HG03108 (cell line): ENCODE measurements around the gene BRMS1.
"Not testable (repeated sequence)": the region's sequence is repeated elsewhere in the genome, so short reads cannot be mapped to it uniquely, and the experiment has no call there.

Experiments
- ATAC-seq: cut with Tn5 transposase; IDR thresholded peaks from one replicate; pipeline ENCODE4 v1.9.1; 2021; ENCODE audit warnings: moderate library complexity; ENCODE audit not compliant: unreplicated experiment

BRMS1 gene

DNA sequence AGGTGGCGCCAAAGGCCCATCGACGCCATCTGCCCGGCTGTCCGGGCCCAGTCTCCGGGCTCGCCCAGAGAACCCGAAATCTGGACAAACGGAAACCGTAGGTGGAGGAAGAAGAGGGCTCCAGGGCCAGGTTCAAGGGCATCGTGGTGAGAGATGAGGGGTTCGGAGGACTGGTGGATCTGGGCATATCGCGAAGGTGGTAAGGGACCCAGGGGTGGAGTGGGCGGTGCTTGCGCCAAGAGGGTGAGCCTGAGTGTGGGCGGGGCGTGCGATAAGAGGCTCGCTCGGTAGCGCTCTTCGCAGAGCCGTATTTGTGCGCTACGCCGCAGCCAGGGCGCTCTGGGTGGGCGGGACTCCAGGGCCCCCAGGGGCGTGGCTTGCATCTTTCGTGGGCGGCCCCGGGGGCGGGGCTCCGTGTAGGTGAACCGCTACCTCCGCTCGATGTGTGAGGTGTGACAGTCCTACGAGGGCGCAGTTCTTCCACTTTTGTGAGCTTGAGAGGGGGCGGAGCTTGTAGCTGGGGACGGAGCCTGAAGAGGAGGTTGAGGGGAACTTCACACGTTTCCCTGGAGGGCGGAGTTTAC lies 32.8 kb downstream of the BRMS1 start:
- peak; percentile 57 for ATAC-seq

DNA sequence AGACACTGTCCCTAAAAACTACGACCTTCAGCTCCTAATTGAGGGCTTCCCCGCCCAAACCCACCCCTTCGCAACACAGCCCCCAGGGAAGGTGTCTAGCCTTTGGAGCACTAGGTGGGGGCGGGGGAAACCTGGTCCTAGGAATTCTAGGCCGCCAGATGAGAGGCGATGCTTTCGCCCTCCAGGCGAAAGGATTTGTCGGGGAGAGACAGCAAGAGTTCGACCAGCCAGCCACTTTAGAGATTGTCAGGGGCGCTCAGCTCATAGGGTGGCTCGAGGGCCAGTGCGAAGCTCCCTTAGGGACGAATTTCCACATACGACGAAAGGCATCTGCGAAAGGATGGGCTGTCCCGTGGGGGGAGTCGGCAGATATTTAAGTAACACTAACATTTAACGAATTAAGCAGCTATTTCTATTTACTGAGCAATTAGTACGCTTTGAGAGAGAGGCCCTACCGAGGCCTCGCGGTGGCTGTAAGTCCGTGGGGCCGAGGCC lies 33.4 kb downstream of the BRMS1 start:
- ATAC-seq = no peak

DNA sequence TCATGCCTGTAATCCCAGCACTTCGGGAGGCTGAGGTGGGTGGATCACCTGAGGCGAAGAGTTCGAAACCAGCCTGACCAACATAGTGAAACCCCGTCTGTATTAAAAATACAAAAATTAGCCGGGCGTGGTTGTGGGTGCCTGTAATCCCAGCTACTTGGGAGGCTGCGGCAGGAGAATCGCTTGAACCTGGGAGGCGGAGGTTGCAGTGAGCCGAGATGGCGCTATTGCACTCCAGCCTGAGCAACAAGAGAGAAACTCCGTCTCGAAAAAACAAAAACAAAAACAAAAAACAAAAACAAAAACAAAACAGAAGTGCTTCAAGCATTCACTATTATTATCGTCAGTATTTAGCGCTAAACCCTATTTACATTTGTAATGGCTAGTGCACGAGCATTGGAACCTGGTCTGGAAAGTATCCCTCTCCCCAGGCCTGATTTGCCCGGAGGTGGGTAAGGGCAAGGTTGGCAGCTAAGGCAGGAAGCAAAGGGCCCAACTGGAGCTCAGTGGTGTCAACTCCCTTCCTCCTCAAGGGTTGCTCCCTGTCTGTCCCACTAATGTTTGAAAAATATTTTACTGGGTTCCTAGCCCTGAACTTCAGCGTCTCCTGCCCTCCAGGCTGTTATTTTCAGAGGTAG lies 34.0 kb downstream of the BRMS1 start:
- not testable (repeated sequence) for ATAC-seq

DNA sequence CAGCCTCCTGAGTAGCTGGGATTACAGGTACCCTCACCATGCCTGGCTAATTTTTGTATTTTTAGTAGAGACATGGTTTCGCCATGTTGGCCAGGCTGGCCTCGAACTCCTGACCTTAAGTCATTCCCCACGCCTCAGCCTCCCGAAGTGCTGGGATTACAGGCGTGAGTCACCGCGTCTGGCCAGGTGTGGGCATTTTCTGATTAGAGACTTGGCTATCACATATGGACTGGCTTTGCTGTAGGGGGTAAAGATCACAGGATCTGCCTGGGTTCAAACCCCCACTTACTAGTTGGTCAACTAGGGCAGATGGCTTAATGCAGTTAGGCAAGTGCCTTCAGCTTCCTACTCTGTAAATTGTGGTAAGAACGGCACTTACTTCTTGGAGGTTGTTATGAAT lies 34.6 kb downstream of the BRMS1 start:
- ATAC-seq = no peak

DNA sequence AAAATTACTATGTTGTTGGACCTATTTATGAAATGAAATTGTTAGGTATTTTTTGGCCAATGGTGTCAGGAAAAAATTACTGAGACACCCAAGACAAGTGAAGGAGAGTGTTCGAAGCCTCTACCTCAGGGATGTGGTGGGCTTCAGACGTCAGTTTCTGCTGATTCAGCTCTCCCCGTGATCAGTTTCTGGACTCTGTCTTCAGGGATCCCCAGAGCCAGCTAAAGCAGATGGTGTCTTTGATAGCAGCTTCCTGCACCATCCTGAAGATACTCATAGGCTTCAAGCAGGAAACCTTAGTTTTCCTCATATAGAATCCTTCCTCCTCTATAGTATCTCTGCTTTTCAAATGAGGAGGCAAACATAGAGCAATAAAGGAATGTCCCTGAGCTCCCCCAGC lies 35.4 kb downstream of the BRMS1 start:
- ATAC-seq = no peak

DNA sequence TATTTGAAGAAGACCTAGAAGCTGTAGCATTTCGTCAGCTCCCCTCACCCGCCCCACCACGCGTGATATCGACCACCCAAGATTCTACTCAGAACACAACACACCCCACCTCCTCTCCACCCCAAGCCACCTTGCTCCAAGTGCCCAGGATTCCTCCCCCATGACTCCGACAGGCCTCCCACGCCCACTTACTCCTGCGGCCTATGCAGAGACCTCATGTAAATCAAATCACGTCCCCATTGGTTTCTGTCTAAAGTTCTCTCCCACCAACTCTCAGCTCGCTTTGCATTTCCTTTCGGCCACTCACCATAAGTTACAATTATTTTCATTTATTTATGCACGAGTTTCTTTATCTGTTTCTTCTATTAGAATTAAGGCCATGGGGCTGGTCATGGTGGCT lies 42.2 kb downstream of the BRMS1 start:
- ATAC-seq = no peak

DNA sequence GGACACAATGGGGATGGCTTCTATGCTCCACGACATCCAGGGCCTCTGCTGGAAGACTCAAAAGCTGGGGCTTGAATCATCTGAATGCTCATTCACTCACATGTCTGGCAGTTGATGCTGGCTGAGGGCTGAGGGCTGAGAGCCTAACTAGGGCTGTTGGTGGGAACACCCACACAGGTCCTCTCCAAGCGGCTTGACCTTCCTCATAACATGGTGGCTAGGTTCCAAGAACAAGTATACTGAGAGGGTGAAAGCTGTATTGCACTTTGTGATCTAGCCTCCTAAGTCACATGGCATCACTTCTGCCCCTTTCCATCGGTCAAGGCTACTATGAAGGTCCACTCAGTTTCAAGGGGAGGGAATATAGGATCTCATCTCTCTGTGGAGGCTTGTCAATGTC lies 45.7 kb downstream of the BRMS1 start:
- no peak for ATAC-seq

DNA sequence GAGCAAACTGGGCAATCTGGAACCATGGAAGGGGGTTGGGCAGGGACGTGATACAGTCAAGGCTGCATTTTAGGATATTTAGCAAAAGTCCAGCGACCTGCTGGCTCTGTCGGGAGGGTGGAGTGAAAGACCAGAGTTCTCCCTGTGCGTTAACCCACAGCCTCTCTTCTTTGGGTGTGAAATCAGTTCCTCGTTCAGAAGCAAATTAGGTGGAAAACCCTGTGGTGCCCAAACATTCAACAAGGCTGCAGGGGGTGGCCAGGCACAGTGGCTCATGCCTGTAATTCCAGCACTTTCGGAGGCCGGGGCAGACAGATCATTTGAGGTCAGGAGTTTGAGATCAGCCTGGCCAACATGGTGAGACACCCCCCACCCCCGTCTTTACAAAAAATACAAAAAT lies 47.3 kb downstream of the BRMS1 start:
- no peak for ATAC-seq

DNA sequence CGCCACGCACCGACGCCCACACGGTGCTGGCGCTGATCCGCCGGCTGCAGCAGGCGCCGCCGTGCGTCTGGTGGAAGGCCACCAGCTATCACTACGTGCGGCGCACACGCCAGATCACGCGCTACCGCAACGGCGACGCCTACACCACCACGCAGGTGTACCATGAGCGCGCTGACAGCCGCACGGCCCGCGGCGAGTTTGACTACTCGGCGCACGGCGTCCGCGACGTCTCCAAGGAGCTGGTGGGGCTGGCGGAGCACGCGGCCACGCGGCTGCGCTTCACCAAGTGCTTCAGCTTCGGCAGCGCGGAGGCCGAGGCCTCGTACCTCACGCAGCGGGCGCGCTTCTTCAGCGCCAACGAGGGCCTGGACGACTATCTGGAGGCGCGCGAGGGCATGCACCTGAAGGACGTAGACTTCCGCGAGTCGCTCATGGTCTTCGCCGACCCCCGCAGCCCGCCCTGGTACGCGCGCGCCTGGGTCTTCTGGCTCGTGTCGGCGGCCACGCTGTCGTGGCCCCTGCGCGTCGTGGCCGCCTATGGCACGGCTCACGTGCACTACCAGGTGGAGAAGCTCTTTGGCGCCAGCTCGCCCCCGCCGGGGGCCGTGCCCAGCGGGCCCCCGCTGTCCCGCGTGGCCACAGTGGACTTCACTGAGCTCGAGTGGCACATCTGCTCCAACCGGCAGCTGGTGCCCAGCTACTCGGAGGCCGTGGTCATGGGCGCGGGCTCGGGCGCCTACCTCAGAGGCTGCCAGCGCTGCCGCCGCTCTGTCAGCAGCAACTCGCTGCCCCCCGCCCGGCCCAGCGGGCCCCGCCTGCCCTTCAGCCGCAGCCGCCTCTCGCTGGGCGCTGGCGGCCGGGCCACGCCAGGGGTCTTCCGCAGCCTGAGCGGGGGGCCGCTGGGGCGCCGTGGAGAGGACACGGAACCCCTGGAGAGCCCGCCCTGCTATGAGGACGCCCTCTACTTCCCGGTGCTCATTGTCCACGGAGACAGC lies 50.0 kb downstream of the BRMS1 start:
- ATAC-seq = no peak

DNA sequence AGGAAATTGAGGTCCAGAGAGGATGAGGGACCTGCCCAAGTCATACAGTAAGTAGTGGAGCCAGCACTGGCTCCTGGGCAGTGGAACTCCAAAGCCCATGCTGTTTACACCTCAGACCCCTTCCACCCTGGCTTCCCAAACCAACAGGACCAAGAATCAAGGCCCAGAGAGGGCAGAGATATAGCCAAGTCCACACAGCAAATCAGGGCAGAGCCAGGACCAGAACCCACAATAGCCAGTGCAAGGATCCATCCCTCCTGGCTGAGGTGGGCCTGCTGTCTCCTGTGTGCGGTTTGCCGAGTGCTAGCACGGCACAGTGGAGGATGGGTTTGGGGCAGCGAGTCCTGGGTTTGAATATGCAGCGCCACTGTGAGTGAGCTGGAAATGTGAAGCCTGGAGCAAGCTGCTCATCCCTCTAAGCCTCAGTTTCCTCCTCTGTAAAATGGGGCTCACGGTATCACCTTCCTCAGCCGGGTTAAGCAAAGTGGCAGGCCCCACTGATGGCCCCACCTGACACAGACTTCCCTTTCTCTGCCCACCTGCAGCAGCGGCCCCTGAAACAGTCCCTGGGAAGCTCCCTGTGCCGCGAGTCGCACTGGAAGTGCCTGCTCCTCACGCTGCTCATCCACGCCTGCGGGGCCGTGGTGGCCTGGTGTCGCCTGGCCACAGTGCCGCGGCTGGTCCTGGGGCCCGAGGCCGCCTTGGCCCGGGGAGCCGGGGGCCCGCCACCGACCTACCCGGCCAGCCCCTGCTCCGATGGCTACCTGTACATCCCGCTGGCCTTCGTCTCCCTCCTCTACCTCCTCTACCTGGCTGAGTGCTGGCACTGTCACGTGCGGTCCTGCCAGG lies 50.9 kb downstream of the BRMS1 start:
- ATAC-seq = no peak

DNA sequence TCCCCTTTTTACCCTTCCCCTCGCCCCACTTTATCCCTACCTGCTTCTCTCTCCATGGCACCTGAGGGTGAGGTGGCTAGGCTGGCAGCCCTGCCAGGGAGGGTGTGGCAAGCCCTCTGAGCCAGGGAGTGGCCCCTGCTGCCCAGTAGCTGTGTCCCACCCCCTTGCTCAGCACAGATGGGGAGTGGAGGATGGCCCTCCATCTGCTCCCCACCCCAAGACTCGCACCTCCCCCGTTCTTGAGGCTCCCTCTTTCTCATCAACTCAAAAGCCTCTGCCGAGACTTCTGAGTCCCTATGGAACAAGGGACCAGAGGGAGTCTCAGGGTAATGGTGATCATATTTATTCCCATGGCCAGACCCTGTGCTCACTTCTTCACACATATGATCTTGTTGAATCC lies 51.6 kb downstream of the BRMS1 start:
- no peak for ATAC-seq

DNA sequence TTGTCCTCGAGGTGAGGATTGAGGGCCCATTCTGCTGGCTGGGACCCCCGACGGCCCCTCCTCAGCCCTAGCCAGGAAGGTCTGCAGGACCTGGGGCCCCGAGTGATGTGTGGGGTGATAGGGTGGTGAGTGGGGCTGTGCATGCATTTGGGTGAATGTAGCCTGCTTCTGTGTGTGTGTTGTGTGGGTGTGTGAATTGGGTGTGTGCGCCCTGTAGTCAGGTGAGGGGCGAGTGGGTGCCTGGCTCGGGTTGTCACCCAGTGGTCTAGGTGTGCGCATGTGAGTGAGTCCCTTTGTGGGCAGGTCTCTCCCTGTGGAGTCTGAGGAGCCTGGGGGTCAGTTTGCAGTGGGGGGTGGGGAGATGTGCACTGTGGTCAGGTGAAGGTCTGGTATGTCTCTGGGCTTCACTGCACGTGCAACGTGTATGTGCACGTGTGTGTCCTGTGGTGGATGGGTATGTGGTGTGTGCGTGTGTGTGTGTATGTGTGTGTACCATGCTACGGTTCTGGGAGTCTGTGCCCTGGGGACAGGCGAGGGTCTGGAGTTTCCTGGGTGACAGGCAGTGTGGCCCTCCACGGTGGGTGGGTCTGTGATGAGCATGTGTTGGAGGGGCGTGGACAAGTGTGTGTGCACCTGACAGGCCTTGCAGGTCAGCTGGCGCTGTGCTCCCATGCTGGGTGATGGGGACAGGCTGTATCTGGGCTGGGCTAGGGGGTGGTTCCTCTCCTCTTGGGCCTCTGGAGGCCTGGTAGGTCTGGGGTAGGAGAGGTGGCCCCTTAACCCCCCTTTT lies 52.2 kb downstream of the BRMS1 start:
- ATAC-seq = no peak

DNA sequence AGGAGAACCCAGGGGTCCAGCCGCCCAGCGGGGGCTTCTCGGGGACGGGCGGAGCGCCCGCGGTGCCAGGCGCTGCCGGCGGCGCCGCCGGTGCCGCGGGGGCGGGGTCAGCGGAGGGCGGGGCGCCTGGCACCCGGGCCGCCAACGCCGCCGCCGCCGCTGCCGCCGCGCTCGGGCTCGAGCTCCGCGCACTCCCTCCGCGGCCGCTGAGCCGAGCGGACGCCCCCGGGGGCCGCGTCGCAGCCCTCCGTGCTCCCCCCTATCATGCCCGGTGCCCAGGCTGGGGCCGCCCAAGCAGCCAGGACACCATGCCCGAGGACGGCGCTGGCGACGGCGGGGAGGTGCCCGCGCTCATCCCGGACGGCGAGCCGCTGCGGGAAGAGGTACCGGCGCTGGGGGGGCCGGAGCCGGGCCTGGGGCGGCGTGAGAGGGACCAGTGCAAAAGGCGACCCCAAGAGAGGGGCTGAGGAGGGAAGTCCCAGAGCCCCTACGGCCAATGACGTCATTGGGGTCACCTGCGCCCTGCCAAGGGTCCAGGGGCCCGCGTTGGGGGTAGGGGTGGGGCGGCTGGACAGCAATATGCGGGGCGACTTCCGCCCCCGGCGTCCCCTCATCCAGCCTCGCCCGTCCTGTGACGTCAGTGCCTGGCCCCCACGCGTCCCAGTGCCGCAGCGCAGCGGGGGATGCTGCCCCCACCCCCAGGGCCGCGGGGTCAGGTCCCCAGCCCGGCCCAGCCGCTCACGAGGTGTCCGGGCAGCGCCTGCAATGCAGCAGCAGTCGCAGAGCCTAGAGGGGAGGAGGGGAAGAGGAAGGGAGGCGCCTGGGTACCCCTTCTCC lies 53.0 kb downstream of the BRMS1 start, which contains the start of gene TMEM151A:
Gene TMEM151A (plus strand): TSS at position 189 of the 837 bp plus-strand sequence. CDS start 120 bp downstream, at position 309.
- ATAC-seq = no peak

DNA sequence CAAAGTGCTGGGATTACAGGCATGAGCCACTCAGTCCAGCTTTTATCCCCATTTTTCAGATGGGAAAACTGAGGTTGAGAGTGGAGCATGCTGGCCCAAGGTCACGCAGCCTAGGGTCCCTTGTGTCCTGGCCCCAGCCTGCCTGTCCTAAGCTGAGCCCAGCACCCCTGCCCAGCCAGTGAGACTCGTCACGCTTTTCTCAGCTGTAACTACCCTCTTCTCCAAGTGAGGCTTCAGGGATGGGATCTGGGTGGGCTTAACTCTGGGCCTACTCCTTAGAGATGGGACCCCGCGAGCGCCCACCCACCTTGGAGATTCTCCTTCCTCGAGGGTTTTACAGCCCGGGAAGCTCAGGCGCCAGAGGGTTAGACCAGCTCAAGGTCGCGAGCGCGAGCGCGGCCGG lies 53.6 kb downstream of the BRMS1 start:
- no peak for ATAC-seq

DNA sequence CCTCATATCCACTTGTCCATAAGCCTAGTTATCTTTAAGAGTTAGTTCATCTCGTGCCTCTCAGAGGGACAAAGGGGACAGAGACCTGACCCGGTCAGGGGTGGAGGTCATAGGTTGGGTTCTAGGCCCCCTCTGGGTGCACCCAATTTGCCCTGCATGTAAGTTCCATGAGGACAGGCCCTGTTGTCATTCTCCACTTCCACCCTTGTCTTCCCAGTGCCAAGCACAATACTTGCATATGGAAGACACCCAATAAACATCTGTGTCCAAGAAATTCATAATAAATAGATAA lies 54.6 kb downstream of the BRMS1 start:
- ATAC-seq = no peak

DNA sequence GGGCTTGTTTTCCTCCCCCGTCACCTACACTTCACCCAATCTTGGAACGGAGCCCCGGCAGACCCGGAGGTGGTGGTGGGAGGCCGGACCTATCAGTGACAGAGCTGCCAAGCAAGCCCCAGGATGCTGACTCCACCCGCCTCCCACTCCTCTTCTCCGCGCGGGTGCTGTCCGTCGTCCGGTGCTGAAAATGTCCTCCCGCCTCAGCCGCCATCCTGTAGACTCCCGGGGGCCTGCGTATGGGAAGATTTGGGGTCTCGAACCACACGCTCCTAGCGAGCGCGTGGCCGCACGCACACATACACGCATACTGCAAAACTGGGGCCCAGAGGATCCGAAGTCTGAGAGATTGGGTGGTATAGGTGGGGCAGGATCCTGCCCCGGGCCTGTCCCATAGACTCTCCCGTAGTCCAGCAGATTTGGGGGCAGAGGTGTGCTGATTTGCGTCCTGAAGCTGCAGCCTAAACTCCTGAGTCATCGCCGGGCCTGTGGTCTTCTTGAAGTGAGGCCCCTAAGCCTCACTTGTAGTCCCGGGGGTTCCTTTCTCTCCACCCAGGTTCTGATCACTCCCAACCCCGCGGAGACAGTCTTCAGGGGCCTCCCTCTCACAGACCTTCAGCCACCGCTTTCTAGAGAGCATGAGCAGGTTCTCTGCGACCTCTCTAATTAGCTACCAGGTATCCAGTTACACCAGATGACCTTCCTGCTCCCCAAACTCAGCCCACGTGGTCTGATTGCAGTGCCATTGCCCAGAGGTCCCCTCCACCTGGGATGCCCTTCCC lies 55.2 kb downstream of the BRMS1 start:
- peak; percentile 25 for ATAC-seq

DNA sequence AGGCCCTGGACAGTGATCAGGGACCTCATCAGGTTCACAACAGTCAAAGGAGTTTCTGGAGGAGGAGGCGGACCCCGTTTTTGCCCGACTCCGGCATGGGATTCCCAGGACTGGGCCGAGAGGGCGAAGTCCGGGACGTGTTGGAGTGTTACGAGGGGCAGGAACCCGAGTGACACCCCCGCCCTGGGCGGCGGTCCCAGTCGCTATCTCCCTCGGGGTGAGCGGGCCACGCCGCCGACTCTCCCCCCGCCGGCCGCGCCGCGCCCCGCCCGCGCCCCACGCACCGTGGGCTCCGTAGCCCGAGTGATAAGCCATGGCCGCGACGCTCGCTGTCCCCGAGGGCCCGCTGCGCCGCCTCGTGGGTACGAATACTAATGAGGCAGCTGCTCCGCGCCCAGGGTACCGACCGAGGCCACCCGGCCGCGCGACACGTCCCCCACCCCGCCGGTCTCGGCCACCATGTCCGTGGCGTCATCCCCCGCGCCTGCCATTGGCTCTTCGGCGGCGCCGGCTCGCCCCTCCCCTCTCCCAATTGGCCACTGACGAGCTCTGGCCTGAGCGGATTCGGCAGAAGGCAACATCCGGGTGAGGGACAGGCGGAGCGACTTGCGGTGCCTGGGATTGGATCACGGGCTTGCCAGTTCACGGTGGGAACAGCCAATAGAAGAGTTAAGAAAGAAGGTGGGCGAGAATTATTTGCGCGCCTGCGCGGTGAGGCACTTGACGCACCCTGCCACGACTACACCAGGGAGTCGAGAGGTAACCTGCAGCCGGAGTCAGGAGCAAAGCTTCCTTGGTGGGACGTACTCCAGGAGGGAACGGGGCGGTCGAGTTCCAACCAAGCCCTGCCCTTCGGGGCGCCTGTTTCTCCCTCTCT lies 56.0 kb downstream of the BRMS1 start, which contains the start of gene YIF1A:
Gene YIF1A (minus strand): TSS at position 473 of the 877 bp plus-strand sequence. CDS start 158 bp downstream, at position 315.
- ATAC-seq = peak; percentile 91
